GM13977 (cell line): ENCODE measurements around the gene TTN.

Experiments
- DNase-seq: peaks from one replicate; pipeline ENCODE4 v3.0.0; 2012; ENCODE audit warnings: low spot score
- CTCF ChIP-seq: IDR thresholded peaks from 2 replicates; pipeline ENCODE4 v1.5.1; 2012; ENCODE audit warnings: mild to moderate bottlenecking, control low read depth; ENCODE audit not compliant: insufficient read depth; ENCODE audit errors: extremely low read depth, missing control alignments
- in situ Hi-C: fragments of 300-500 bp; cut with MboI; formaldehyde crosslinking; loops from one replicate; pipeline ENCODE4 v1.12.0; 2022; ENCODE audit warnings: low sequenced_read_pairs, low pct_unique_long_range_greater_than_20kb, mixed read lengths, inconsistent platforms; ENCODE audit not compliant: unreplicated experiment

Gene TTN

GRCh38 chr2:178807227-178808008, at the start of gene TTN:
Gene TTN (minus strand): TSS chr2:178807423. CDS start chr2:178804642, 2,781 bp downstream.
- in situ Hi-C loops, result no loop called here
- no peak for DNase-seq
- TF ChIP-seq CTCF, result no peak

- in situ Hi-C loops, result no loop called here
- no peak for DNase-seq
- TF ChIP-seq CTCF, result no peak
These were observed 47.9 kb upstream of the TTN start for GRCh38 chr2:178855151-178855550.

GRCh38 chr2:178848335-178848734, 41.1 kb upstream of the TTN start:
- no peak for DNase-seq
- no peak for TF ChIP-seq CTCF
- in situ Hi-C loops, result no loop called here

GRCh38 chr2:178846458-178846802, 39.2 kb upstream of the TTN start:
- in situ Hi-C loops, result no loop called here
- DNase-seq, result no peak
- no peak for TF ChIP-seq CTCF

GRCh38 chr2:178845566-178846457, 38.6 kb upstream of the TTN start:
- TF ChIP-seq CTCF, result no peak
- in situ Hi-C loops, result no loop called here
- no peak for DNase-seq

GRCh38 chr2:178844701-178845100, 37.5 kb upstream of the TTN start:
- in situ Hi-C loops, result no loop called here
- no peak for TF ChIP-seq CTCF
- DNase-seq, result no peak
